Gastrocnemius medialis (tissue), 4 donors: Measurements from ENCODE around the gene GCNA.

Experiments
- CTCF ChIP-seq, 5 experiments: fragments of 450-650 bp in 3 of 5; fragments of 200-600 bp in 2 of 5; sonication (generic) in 2 of 5; IDR thresholded peaks in 4 of 5; conservative IDR thresholded peaks in 1 of 5; 1 replicate in 4 of 5; 2 replicates in 1 of 5; pipeline ENCODE4 v1.5.1; 2016 to 2019; ENCODE audit warnings: antibody characterized with exemption in 5 of 5, mild to moderate bottlenecking in 3 of 5, moderate library complexity in 3 of 5
- POLR2A ChIP-seq, 2 donors: fragments of 450-650 bp; IDR thresholded peaks; one replicate each; pipeline ENCODE4 v1.6.1; 2017; ENCODE audit warnings: antibody characterized with exemption in 2 of 2, mild to moderate bottlenecking in 2 of 2, moderate library complexity in 2 of 2

GRCh38 chrX:71543316-71543715 lies 34.9 kb upstream of the GCNA start:
- no peak for TF ChIP-seq CTCF (IDR thresholded peaks at IDR 0.05 in 4 of 5, conservative IDR thresholded peaks at IDR 0.05 in 1 of 5)
- no peak for TF ChIP-seq POLR2A (IDR thresholded peaks at IDR 0.05)
